H1 (cell line): ENCODE data around the gene NMRAL1. TPM values are rescaled to one million over a fixed set of nuclear protein-coding genes. Genes with fewer than 3 reads are reported as not detected.

Experiments
- CTCF ChIA-PET: fragments of 300-600 bp; sonication (Branson Sonifier 250); formaldehyde crosslinking; loops from one replicate; lab custom pipeline; 2021; ENCODE audit not compliant: partially characterized antibody; lab: Charles Lee
- POLR2A ChIA-PET: fragments of 300-600 bp; sonication (Branson Sonifier 250); formaldehyde crosslinking; loops from one replicate; lab custom pipeline; 2021; ENCODE audit warnings: inconsistent platforms; ENCODE audit not compliant: partially characterized antibody; lab: Charles Lee
- DNase-seq, 2 experiments: peaks; one replicate each; pipeline versions ENCODE4 v3.0.0 to v3.0.0-alpha.2; 2010 to 2022; ENCODE audit warnings: low spot score in 2 of 2, low read depth in 1 of 2, mixed read lengths in 1 of 2
- FAIRE-seq: peaks from 2 replicates; lab custom pipeline; 2011; peaks lifted over from hg19 to GRCh38; lab: Jason Lieb, UNC
- H2AFZ ChIP-seq: 2 replicates; pipeline ENCODE4 v1.8.1; 2012; ENCODE audit warnings: low read length, inconsistent platforms
- H2AK5ac ChIP-seq: 2 replicates; pipeline ENCODE4 v1.6.1; 2013; ENCODE audit warnings: low read depth, low read length
- H2BK120ac ChIP-seq: replicated peaks from 2 replicates; pipeline ENCODE3; 2013; ENCODE audit warnings: low read depth, low read length, inconsistent platforms
- H2BK12ac ChIP-seq: 2 replicates; pipeline ENCODE4 v1.6.1; 2013; ENCODE audit warnings: low read depth, low read length
- H2BK15ac ChIP-seq: 2 replicates; pipeline ENCODE4 v1.6.1; 2013; ENCODE audit warnings: low read length
- H2BK20ac ChIP-seq: 2 replicates; pipeline ENCODE4 v1.6.1; 2013; ENCODE audit warnings: low read length
- H2BK5ac ChIP-seq: 2 replicates; pipeline ENCODE4 v1.6.1; 2013; ENCODE audit warnings: low read depth, low read length
- H3K14ac ChIP-seq: 2 replicates; pipeline ENCODE4 v1.6.1; 2013; ENCODE audit warnings: inconsistent platforms; ENCODE audit not compliant: insufficient read length
- H3K18ac ChIP-seq: 2 replicates; pipeline ENCODE4 v1.6.1; 2013; ENCODE audit warnings: low read length; ENCODE audit errors: extremely low read depth
- H3K23ac ChIP-seq: 2 replicates; pipeline ENCODE4 v1.6.1; 2013; ENCODE audit warnings: inconsistent platforms; ENCODE audit not compliant: insufficient read length
- H3K23me2 ChIP-seq: 2 replicates; pipeline ENCODE4 v1.6.1; 2013; ENCODE audit warnings: low read depth, low read length
- H3K27ac ChIP-seq: 2 replicates; pipeline ENCODE4 v1.6.1; 2011; ENCODE audit warnings: low read depth, low read length, inconsistent platforms
- H3K27me3 ChIP-seq, 4 experiments: replicated peaks in 1 of 4; 1 replicate in 1 of 4; 2 replicates in 3 of 4; pipeline versions ENCODE4 v1.6.1 to v1.8.1; 2011 to 2013; ENCODE audit warnings: low read length in 3 of 4, mild to moderate bottlenecking in 3 of 4, inconsistent platforms in 2 of 4, mixed read lengths in 2 of 4, moderate library complexity in 1 of 4; ENCODE audit not compliant: control insufficient read depth in 3 of 4, insufficient read depth in 3 of 4; ENCODE audit errors: extremely low read depth in 1 of 4
- H3K36me3 ChIP-seq, 4 experiments: 2 replicates each; pipeline versions ENCODE4 v1.6.1 to v1.8.1; 2011 to 2013; ENCODE audit warnings: mild to moderate bottlenecking in 4 of 4, low read length in 3 of 4, moderate library complexity in 2 of 4, control low read depth in 1 of 4, inconsistent platforms in 1 of 4; ENCODE audit not compliant: insufficient read depth in 4 of 4, control insufficient read depth in 2 of 4
- H3K4ac ChIP-seq: replicated peaks from 2 replicates; pipeline ENCODE3; 2013; ENCODE audit warnings: low read length, low read depth, mixed read lengths, inconsistent platforms; ENCODE audit not compliant: insufficient read length
- H3K4me1 ChIP-seq, 4 experiments: replicated peaks in 1 of 4; 1 replicate in 1 of 4; 2 replicates in 3 of 4; pipeline versions ENCODE4 v1.6.1 to v1.8.1; 2011 to 2013; ENCODE audit warnings: low read length in 3 of 4, inconsistent platforms in 2 of 4, mixed read lengths in 1 of 4; ENCODE audit not compliant: insufficient read depth in 4 of 4, control insufficient read depth in 3 of 4
- H3K4me2 ChIP-seq, 2 experiments: 2 replicates each; pipeline versions ENCODE4 v1.6.1 to v1.8.1; 2011 to 2013; ENCODE audit warnings: low read depth in 2 of 2, low read length in 2 of 2, control low read depth in 1 of 2, inconsistent platforms in 1 of 2, mild to moderate bottlenecking in 1 of 2; ENCODE audit not compliant: insufficient read depth in 1 of 2
- H3K4me3 ChIP-seq, 4 experiments: fragments of 200-600, 300-600 bp in 1 of 4; sonication (generic), shearing (Covaris generic), sonication (Bioruptor Twin) in 1 of 4; 2 replicates each; pipeline versions ENCODE4 v1.5.1 to v1.8.1; 2011 to 2016; ENCODE audit warnings: low read length in 4 of 4, low read depth in 3 of 4, control low read depth in 2 of 4, inconsistent platforms in 2 of 4, mild to moderate bottlenecking in 2 of 4, mixed read lengths in 1 of 4, moderate library complexity in 1 of 4; ENCODE audit not compliant: insufficient read depth in 2 of 4; ENCODE audit errors: extremely low read depth in 1 of 4
- H3K56ac ChIP-seq: replicated peaks from 2 replicates; pipeline ENCODE3; 2013; ENCODE audit warnings: low read depth, mild to moderate bottlenecking, mixed read lengths, low read length, inconsistent platforms; ENCODE audit not compliant: insufficient read length
- H3K79me1 ChIP-seq: 2 replicates; pipeline ENCODE4 v1.6.1; 2013; ENCODE audit warnings: low read depth, low read length, control low read depth
- H3K79me2 ChIP-seq, 2 experiments: 2 replicates each; pipeline versions ENCODE4 v1.6.1 to v1.8.1; 2012 to 2013; ENCODE audit warnings: low read length in 2 of 2, mild to moderate bottlenecking in 2 of 2, inconsistent platforms in 1 of 2; ENCODE audit not compliant: insufficient read depth in 2 of 2, control insufficient read depth in 1 of 2
- H3K9ac ChIP-seq, 4 experiments: replicated peaks in 1 of 4; 1 replicate in 1 of 4; 2 replicates in 3 of 4; pipeline versions ENCODE4 v1.6.1 to v1.8.1; 2011 to 2013; ENCODE audit warnings: low read depth in 3 of 4, low read length in 3 of 4, control low read depth in 2 of 4, mild to moderate bottlenecking in 2 of 4, moderate library complexity in 2 of 4, inconsistent platforms in 1 of 4; ENCODE audit errors: extremely low read depth in 1 of 4
- H3K9me3 ChIP-seq, 2 experiments: 2 replicates each; pipeline versions ENCODE4 v1.6.1 to v1.8.1; 2012 to 2013; ENCODE audit warnings: mild to moderate bottlenecking in 2 of 2, moderate library complexity in 2 of 2, control low read depth in 1 of 2, inconsistent platforms in 1 of 2, low read depth in 1 of 2, low read length in 1 of 2, mixed read lengths in 1 of 2; ENCODE audit not compliant: insufficient read depth in 2 of 2
- H4K20me1 ChIP-seq, 2 experiments: replicated peaks in 1 of 2; 2 replicates each; pipeline versions ENCODE3 to v1.8.1; 2011 to 2013; ENCODE audit warnings: inconsistent platforms in 2 of 2, low read length in 2 of 2, mild to moderate bottlenecking in 1 of 2; ENCODE audit not compliant: insufficient read depth in 2 of 2, control insufficient read depth in 1 of 2
- H4K5ac ChIP-seq: 2 replicates; pipeline ENCODE4 v1.6.1; 2013; ENCODE audit warnings: low read length, low read depth, mixed read lengths, inconsistent platforms; ENCODE audit not compliant: insufficient read length
- H4K8ac ChIP-seq: 2 replicates; pipeline ENCODE4 v1.8.0; 2013; ENCODE audit warnings: mild to moderate bottlenecking, moderate library complexity, low read length, inconsistent platforms; ENCODE audit not compliant: insufficient read depth; ENCODE audit errors: extremely low read depth
- H4K91ac ChIP-seq: replicated peaks from 2 replicates; pipeline ENCODE3; 2013; ENCODE audit warnings: low read length, mixed read lengths, inconsistent platforms; ENCODE audit not compliant: insufficient read length
- BRCA1 ChIP-seq: IDR thresholded peaks from 2 replicates; pipeline ENCODE4 v1.6.1; 2012; ENCODE audit warnings: low read depth, low read length, improper control_type of control experiment
- WGBS, 2 experiments: shearing (Covaris generic) in 1 of 2; methylation state at CpG; one replicate each; pipeline versions ENCODE4 v1.1.6 to v1.1.7; 2013 to 2015; ENCODE audit warnings: low lambda C conversion rate in 2 of 2, mixed read lengths in 2 of 2, inconsistent platforms in 1 of 2, low coverage in 1 of 2, missing lambda C conversion rate in 1 of 2; ENCODE audit not compliant: insufficient replicate concordance in 2 of 2, insufficient coverage in 1 of 2, insufficient read length in 1 of 2; ENCODE audit errors: extremely low coverage in 1 of 2, missing lambda C conversion rate in 1 of 2; 5-methylcytosine and 5-hydroxymethylcytosine counted together
- polyA plus RNA-seq, 7 experiments: library from polyadenylated mRNA; depleted of rRNA in 3 of 7; stranded (reverse) in 5 of 7; unstranded in 2 of 7; fragments of >200 nt in 5 of 7; fragments of 200-250 nt in 2 of 7; gene quantifications; 1 replicate in 5 of 7; 2 replicates in 1 of 7; 4 replicates in 1 of 7; pipeline versions ENCODE4 v1.2.1 to v1.2.3, GENCODE V29; 2011 to 2013; ENCODE audit warnings: missing spikeins in 2 of 7, mixed read lengths in 2 of 7
- total RNA-seq: library from RNA; stranded (reverse); fragmentation: NEBNext Ultra II Directional; extraction: Animal tissue kit (Norgen Biotek cat#: 25700); gene quantifications from 2 replicates; pipeline ENCODE4 v1.2.1, GENCODE V29; 2021

NMRAL1 gene
- total and polyA plus RNA-seq, 2 of the 8 experiments (the other 6 are each of a cell fraction or from before 2014, with no cell fraction given), result 66.8 to 143 TPM

GRCh38 chr16:4442371-4442770, 32.1 kb downstream of the NMRAL1 start:
- Histone ChIP-seq H3K56ac (no peak overlapping the region), H3K14ac (no peak overlapping the region), H2BK5ac (no peak overlapping the region), H3K23me2 (no peaks in the 10 kb centered on the region), H2BK20ac (no peak overlapping the region), H3K23ac (no peak overlapping the region), H4K5ac (no peak overlapping the region), H3K9ac (no peak overlapping the region), H3K36me3 (peaks cover 28 to 82% (median 68%) of the 10 kb centered on the region in 4 experiments), H3K4ac (no peak overlapping the region), H3K4me3 (no peak overlapping the region), H3K27me3 (no peaks in the 10 kb centered on the region), H3K9me3 (no peaks in the 10 kb centered on the region), H3K79me1 (no peaks in the 10 kb centered on the region), H2AFZ (no peak overlapping the region), H4K8ac (no peak overlapping the region; the same call in 1 of the 2 replicates), H3K18ac (no peak overlapping the region), H2BK15ac (no peak overlapping the region), H2AK5ac (no peak overlapping the region), H2BK12ac (no peak overlapping the region), H4K91ac (no peak overlapping the region), H2BK120ac (no peak overlapping the region), H3K4me2 (no peak overlapping the region), H4K20me1 (peaks cover 2 to 16% of the 10 kb centered on the region in 2 experiments)
- ChIA-PET CTCF (interaction anchor here (0.6 kb wide), 1 partner anchor 26 kb away, joined by 3 read pairs; no protein-coding TSS in a partner anchor), POLR2A (interaction anchor here (0.7 to 4.4 kb wide), 5 partner anchors 12 to 22 kb away, joined by 3 to 29 read pairs (median 5); no protein-coding TSS in a partner anchor)
- no peak for FAIRE-seq
- no peak for DNase-seq
- 96% methylated on average over 11 of the region's 11 CpGs; no CpG with 5 or more reads in 1 of the 2 experiments for WGBS, 2 experiments
- TF ChIP-seq BRCA1, result no peak
- TF ChIP-seq, all 59 proteins: peak for 0
- no peaks in the 10 kb centered on the region for H3K79me2 ChIP-seq
- no peak overlapping the region for H3K27ac ChIP-seq
- H3K4me1 ChIP-seq, result no peaks in the 10 kb centered on the region
